ENCODE measurements around the gene MORC2. TPM values are rescaled to one million over a fixed set of nuclear protein-coding genes. Genes with fewer than 3 reads are reported as not detected.

Gene MORC2
- total RNA-seq, 1 experiment from 2014 or later, result 12.0 TPM

DNA sequence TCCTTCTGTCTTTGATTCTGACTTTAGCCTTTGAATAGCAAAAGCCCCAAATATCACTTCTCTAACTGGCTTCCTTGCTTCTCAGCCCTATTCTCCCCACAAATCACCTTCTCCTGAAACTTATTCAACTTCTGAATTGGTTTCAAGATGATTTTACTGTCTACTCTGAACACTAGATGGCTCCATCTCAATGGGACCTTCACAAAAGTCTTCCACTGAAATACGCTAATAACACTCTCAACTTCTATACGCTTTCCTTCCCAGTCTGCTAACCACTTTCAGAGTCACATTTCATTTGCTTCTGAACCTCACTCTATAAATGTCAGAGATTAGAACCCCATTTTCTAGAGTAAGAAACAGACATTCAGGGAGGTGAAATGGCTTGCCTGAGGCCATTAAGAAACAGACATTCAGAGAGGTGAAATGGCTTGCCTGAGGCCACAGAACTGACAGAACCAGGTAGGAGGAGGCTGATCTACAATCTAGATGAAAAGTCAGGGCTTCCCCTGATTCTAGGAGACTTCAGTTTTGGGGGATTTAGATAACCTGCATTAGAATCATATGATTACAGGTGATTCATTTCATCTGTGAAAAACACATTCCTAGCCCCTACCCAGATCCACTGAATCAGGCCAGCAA lies 20.6 kb downstream of the MORC2 start:
- Histone ChIP-seq H3K9me2 (replicated peaks; ENCODE audit: low read length) (no peaks in the 10 kb centered on the region), H3K4me2 (ENCODE audit: low read length) (no peak overlapping the region), H4K20me1 (ENCODE audit: low read length) (no peaks in the 10 kb centered on the region), H3K79me2 (ENCODE audit: low read length) (no peaks in the 10 kb centered on the region), H3K27ac (ENCODE audit: low read length) (no peak overlapping the region), H3F3A (ENCODE audit: low read length, unreplicated experiment) (no peaks in the 10 kb centered on the region), H3K9me3 (ENCODE audit: low read length) (no peaks in the 10 kb centered on the region), H3K36me3 (ENCODE audit: low read depth, low read length) (peaks cover 16% of the 10 kb centered on the region), H2AFZ (ENCODE audit: low read length) (no peak overlapping the region), H3K9ac (ENCODE audit: low read length) (no peak overlapping the region), H3K4me3 (ENCODE audit: low read length) (no peak overlapping the region), H3K4me1 (ENCODE audit: insufficient read depth, low read length) (no peaks in the 10 kb centered on the region), H3K27me3 (ENCODE audit: low read length) (no peaks in the 10 kb centered on the region)
- intact Hi-C loops (cut with micrococcal nuclease), result loop anchor here (1.0 to 10.0 kb wide), 3 partner anchors 137 to 287 kb away; no protein-coding TSS in a partner anchor
- BruUV-seq (replicated peaks), result no TSS peak
- DNase-seq, result peak; percentile 47
- CTCF ChIA-PET, result no interaction called here
- TF ChIP-seq EZH2phosphoT487 (IDR thresholded peaks at IDR 0.05; ENCODE audit: borderline replicate concordance, low read length) (no peak), CTCF (conservative IDR thresholded peaks at IDR 0.05; ENCODE audit: low read depth, low read length) (peak; percentile 69), EZH2 (IDR thresholded peaks at IDR 0.05; ENCODE audit: low read length, unreplicated experiment) (no peak)
- no peak for ATAC-seq
- POLR2A ChIA-PET (ENCODE audit: unreplicated experiment), result no interaction called here

- H3K9ac ChIP-seq (ENCODE audit: low read length), result no peak overlapping the region
- no peaks in the 10 kb centered on the region for H3K27me3 ChIP-seq (ENCODE audit: low read length)
- no peak overlapping the region for H3K4me3 ChIP-seq (ENCODE audit: low read length)
- no peaks in the 10 kb centered on the region for H4K20me1 ChIP-seq (ENCODE audit: low read length)
- TF ChIP-seq CTCF (conservative IDR thresholded peaks at IDR 0.05; ENCODE audit: low read depth, low read length), result no peak
- no peak for TF ChIP-seq EZH2 (IDR thresholded peaks at IDR 0.05; ENCODE audit: low read length, unreplicated experiment)
- no peak for TF ChIP-seq EZH2phosphoT487 (IDR thresholded peaks at IDR 0.05; ENCODE audit: borderline replicate concordance, low read length)
- H3K9me3 ChIP-seq (ENCODE audit: low read length), result no peaks in the 10 kb centered on the region
- no peaks in the 10 kb centered on the region for H3K79me2 ChIP-seq (ENCODE audit: low read length)
- H3K27ac ChIP-seq (ENCODE audit: low read length), result no peak overlapping the region
- no peak for DNase-seq
- ChIA-PET POLR2A (ENCODE audit: unreplicated experiment) (no interaction called here), CTCF (interaction anchor here (0.5 kb wide), 1 partner anchor 260 kb away, joined by 5 read pairs; no protein-coding TSS in a partner anchor)
- H3K36me3 ChIP-seq (ENCODE audit: low read depth, low read length), result peaks cover 16% of the 10 kb centered on the region
- no peaks in the 10 kb centered on the region for H3F3A ChIP-seq (ENCODE audit: low read length, unreplicated experiment)
- intact Hi-C loops (cut with micrococcal nuclease), result loop anchor here (1.0 to 10.0 kb wide), 2 partner anchors 202 to 288 kb away; no protein-coding TSS in a partner anchor
- no TSS peak for BruUV-seq (replicated peaks)
- H3K4me1 ChIP-seq (ENCODE audit: insufficient read depth, low read length), result no peaks in the 10 kb centered on the region
- H3K4me2 ChIP-seq (ENCODE audit: low read length), result no peak overlapping the region
- H3K9me2 ChIP-seq (replicated peaks; ENCODE audit: low read length), result no peaks in the 10 kb centered on the region
- no peak for ATAC-seq
- H2AFZ ChIP-seq (ENCODE audit: low read length), result no peak overlapping the region
Observed at GRCh38 chr22:30947173-30947815, 21.3 kb downstream of the MORC2 start.

- CTCF ChIA-PET, result interaction anchor here (0.5 kb wide), 1 partner anchor 261 kb away, joined by 5 read pairs; no protein-coding TSS in a partner anchor
- Histone ChIP-seq H3K9me3 (ENCODE audit: low read length) (no peaks in the 10 kb centered on the region), H3K27me3 (ENCODE audit: low read length) (no peaks in the 10 kb centered on the region), H3K4me1 (ENCODE audit: insufficient read depth, low read length) (no peaks in the 10 kb centered on the region), H2AFZ (ENCODE audit: low read length) (no peak overlapping the region), H3K4me2 (ENCODE audit: low read length) (no peak overlapping the region), H3K79me2 (ENCODE audit: low read length) (no peaks in the 10 kb centered on the region), H4K20me1 (ENCODE audit: low read length) (no peaks in the 10 kb centered on the region), H3K27ac (ENCODE audit: low read length) (no peak overlapping the region), H3F3A (ENCODE audit: low read length, unreplicated experiment) (no peaks in the 10 kb centered on the region), H3K9ac (ENCODE audit: low read length) (no peak overlapping the region), H3K9me2 (replicated peaks; ENCODE audit: low read length) (no peaks in the 10 kb centered on the region), H3K4me3 (ENCODE audit: low read length) (no peak overlapping the region), H3K36me3 (ENCODE audit: low read depth, low read length) (peaks cover 16% of the 10 kb centered on the region)
- no TSS peak for BruUV-seq (replicated peaks)
- ATAC-seq, result no peak
- TF ChIP-seq EZH2phosphoT487 (IDR thresholded peaks at IDR 0.05; ENCODE audit: borderline replicate concordance, low read length) (no peak), CTCF (conservative IDR thresholded peaks at IDR 0.05; ENCODE audit: low read depth, low read length) (no peak)
- no peak for DNase-seq
- intact Hi-C loops (cut with micrococcal nuclease), result loop anchor here (10.0 kb wide), 1 partner anchor 288 kb away; no protein-coding TSS in a partner anchor
- POLR2A ChIA-PET (ENCODE audit: unreplicated experiment), result no interaction called here
Observed at GRCh38 chr22:30946354-30946753, 22.2 kb downstream of the MORC2 start.
